HCT116 (cell line): ENCODE measurements around the gene CXCL5. TPM values are rescaled to one million over a fixed set of nuclear protein-coding genes. Genes with fewer than 3 reads are reported as not detected.

ENCODE experiments used
- ATAC-seq: fragments of 200-7000 bp; cut with Tn5 transposase; 2 replicates; pipeline ENCODE4 v1.9.1; 2020; ENCODE audit warnings: mild to moderate bottlenecking, moderate library complexity
- BruUV-seq: library from RNA; stranded (reverse); fragments of 400-500 nt; replicated peaks from 2 replicates; lab custom pipeline; 2021; lab: Mats Ljungman, UMichigan
- CTCF ChIA-PET: fragments of 300-600 bp; sonication (Branson Sonifier 250); formaldehyde crosslinking; loops from one replicate; lab custom pipeline; 2021; ENCODE audit warnings: antibody characterized with exemption; lab: Charles Lee
- POLR2A ChIA-PET: fragments of 300-600, 350-600 bp; sonication (Branson Sonifier 250); formaldehyde crosslinking; loops from one replicate; lab custom pipeline; 2021; ENCODE audit warnings: antibody characterized with exemption; lab: Charles Lee
- RAD21 ChIA-PET, 2 experiments: fragments of 300-600 bp; sonication (Branson Sonifier 250); formaldehyde crosslinking; loops; one replicate each; lab custom pipeline; 2023; ENCODE audit warnings: low total read pairs in 2 of 2; ENCODE audit not compliant: uncharacterized antibody in 2 of 2, unreplicated experiment in 2 of 2, low non-redundant PET in 1 of 2; lab: Charles Lee
- DNase-seq: peaks from one replicate; pipeline ENCODE4 v3.0.0-alpha.2; 2010; ENCODE audit warnings: low read depth, low spot score
- H2AFZ ChIP-seq: fragments of 200-600 bp; shearing (Covaris generic), sonication (generic); 2 replicates; pipeline ENCODE4 v1.6.1; 2017; ENCODE audit warnings: low read depth, mixed run types, mixed read lengths, antibody characterized with exemption, low read length; ENCODE audit not compliant: poor library complexity, severe bottlenecking
- H3K27ac ChIP-seq: 2 replicates; pipeline ENCODE4 v1.5.1; 2012; ENCODE audit warnings: low read depth, low read length
- H3K27me3 ChIP-seq: fragments of 200-600 bp; sonication (generic); 2 replicates; pipeline ENCODE4 v1.6.1; 2016; ENCODE audit warnings: mixed run types, low read length, mixed read lengths; ENCODE audit not compliant: insufficient read depth
- H3K36me3 ChIP-seq, 2 experiments: fragments of 200-500 bp in 1 of 2; fragments of 200-600 bp in 1 of 2; sonication (Bioruptor generic) in 1 of 2; sonication (generic) in 1 of 2; 2 replicates each; pipeline versions ENCODE4 v1.5.1 to v1.6.1; 2014 to 2016; ENCODE audit warnings: low read length in 2 of 2, inconsistent platforms in 1 of 2, mixed read lengths in 1 of 2, mixed run types in 1 of 2; ENCODE audit not compliant: insufficient read depth in 2 of 2, control insufficient read depth in 1 of 2
- H3K4me1 ChIP-seq, 2 experiments: fragments of 200-600 bp in 1 of 2; sonication (generic) in 1 of 2; 2 replicates each; pipeline versions ENCODE4 v1.5.1 to v1.6.1; 2012 to 2017; ENCODE audit warnings: low read length in 2 of 2, inconsistent platforms in 1 of 2, mild to moderate bottlenecking in 1 of 2, mixed read lengths in 1 of 2, mixed run types in 1 of 2, moderate library complexity in 1 of 2; ENCODE audit not compliant: insufficient read depth in 2 of 2, control insufficient read depth in 1 of 2
- H3K4me2 ChIP-seq: fragments of 200-600 bp; sonication (generic); 2 replicates; pipeline ENCODE4 v1.6.1; 2017; ENCODE audit warnings: mixed run types, low read length, mixed read lengths
- H3K4me3 ChIP-seq, 2 experiments: fragments of 200-600 bp in 1 of 2; sonication (generic) in 1 of 2; replicated peaks in 1 of 2; 2 replicates each; pipeline ENCODE4 v1.5.1; 2011 to 2016; ENCODE audit warnings: low read length in 2 of 2, control low read depth in 1 of 2, low read depth in 1 of 2, mild to moderate bottlenecking in 1 of 2, mixed read lengths in 1 of 2, mixed run types in 1 of 2
- H3K79me2 ChIP-seq: fragments of 200-600 bp; sonication (generic); 2 replicates; pipeline ENCODE4 v1.6.1; 2017; ENCODE audit warnings: mild to moderate bottlenecking, mixed run types, low read length, moderate library complexity, mixed read lengths; ENCODE audit not compliant: insufficient read depth
- H3K9ac ChIP-seq: fragments of 200-600 bp; sonication (generic); 2 replicates; pipeline ENCODE4 v1.6.1; 2016; ENCODE audit warnings: low read length, mixed read lengths
- H3K9me2 ChIP-seq: fragments of 200-600 bp; sonication (generic), shearing (Covaris generic); 2 replicates; pipeline ENCODE4 v1.6.1; 2017; ENCODE audit warnings: mixed run types, mild to moderate bottlenecking, moderate library complexity; ENCODE audit not compliant: insufficient read depth
- H3K9me3 ChIP-seq, 2 experiments: fragments of 200-500 bp in 1 of 2; fragments of 200-600 bp in 1 of 2; sonication (Bioruptor generic) in 1 of 2; sonication (generic) in 1 of 2; 2 replicates each; pipeline ENCODE4 v1.6.1; 2014 to 2017; ENCODE audit warnings: low read length in 2 of 2, mixed read lengths in 2 of 2, inconsistent platforms in 1 of 2, low read depth in 1 of 2, mild to moderate bottlenecking in 1 of 2, mixed run types in 1 of 2, moderate library complexity in 1 of 2; ENCODE audit not compliant: control insufficient read depth in 1 of 2, insufficient read depth in 1 of 2
- H4K20me1 ChIP-seq: fragments of 200-600 bp; sonication (generic), shearing (Covaris generic); 2 replicates; pipeline ENCODE4 v1.6.1; 2017; ENCODE audit warnings: mixed run types, mild to moderate bottlenecking, moderate library complexity; ENCODE audit not compliant: insufficient read depth
- CBX3 ChIP-seq: IDR thresholded peaks from 2 replicates; pipeline ENCODE4 v1.6.1; 2012; ENCODE audit warnings: low read depth
- CTCF ChIP-seq, 3 experiments: fragments of 200-600 bp in 1 of 3; sonication (generic) in 1 of 3; IDR thresholded peaks in 2 of 3; conservative IDR thresholded peaks in 1 of 3; 2 replicates each; pipeline ENCODE4 v1.5.1; 2012 to 2017; ENCODE audit warnings: low read depth in 2 of 3, low read length in 2 of 3, antibody characterized with exemption in 1 of 3, borderline replicate concordance in 1 of 3, control low read depth in 1 of 3, mild to moderate bottlenecking in 1 of 3, mixed read lengths in 1 of 3, mixed run types in 1 of 3, moderate library complexity in 1 of 3; ENCODE audit not compliant: insufficient read depth in 1 of 3
- EGR1 ChIP-seq: IDR thresholded peaks from 2 replicates; pipeline ENCODE4 v1.6.1; 2012; ENCODE audit warnings: low read depth
- ELF1 ChIP-seq: IDR thresholded peaks from 2 replicates; pipeline ENCODE4 v1.6.1; 2012; ENCODE audit warnings: low read depth, borderline replicate concordance
- EZH2phosphoT487 ChIP-seq: fragments of 200-600 bp; IDR thresholded peaks from 2 replicates; pipeline ENCODE4 v1.6.1; 2018; ENCODE audit warnings: antibody characterized with exemption, borderline replicate concordance
- FOSL1 ChIP-seq: IDR thresholded peaks from 2 replicates; pipeline ENCODE4 v1.6.1; 2012; ENCODE audit warnings: low read depth
- MAX ChIP-seq: IDR thresholded peaks from 2 replicates; pipeline ENCODE4 v1.6.1; 2012
- POLR2AphosphoS5 ChIP-seq: IDR thresholded peaks from 2 replicates; pipeline ENCODE4 v1.6.1; 2011; ENCODE audit warnings: mild to moderate bottlenecking, low read depth, low read length, moderate library complexity
- RAD21 ChIP-seq: IDR thresholded peaks from 2 replicates; pipeline ENCODE4 v1.6.1; 2012; ENCODE audit warnings: low read depth, mild to moderate bottlenecking
- SRF ChIP-seq: IDR thresholded peaks from 2 replicates; pipeline ENCODE4 v1.6.1; 2012; ENCODE audit warnings: low read depth
- TCF7L2 ChIP-seq: IDR thresholded peaks from 2 replicates; pipeline ENCODE4 v1.7.0; 2011; ENCODE audit warnings: borderline replicate concordance, inconsistent platforms; ENCODE audit not compliant: insufficient read depth, insufficient read length; ENCODE audit errors: extremely low read depth
- YY1 ChIP-seq: IDR thresholded peaks from 2 replicates; pipeline ENCODE4 v1.6.1; 2011; ENCODE audit warnings: low read length, low read depth, moderate library complexity, mild to moderate bottlenecking; ENCODE audit not compliant: insufficient replicate concordance; ENCODE audit errors: extremely low read depth
- intact Hi-C: fragments of 100-400 bp; cut with micrococcal nuclease; formaldehyde crosslinking; loops from 2 replicates; pipeline ENCODE4 v1.10.0; 2022
- total RNA-seq: library from RNA; stranded (reverse); gene quantifications from one replicate; pipeline ENCODE4 v1.2.1, GENCODE V29; 2021; ENCODE audit not compliant: unreplicated experiment

The CXCL5 gene
- total RNA-seq, 1 experiment from 2014 or later: not detected

- no peak for TF ChIP-seq SRF
- no peak for TF ChIP-seq ELF1
- TF ChIP-seq YY1: no peak
- TF ChIP-seq FOSL1: peak; percentile 11; the same call in 1 of the 2 replicates
- TF ChIP-seq TCF7L2: no peak
- no peak for TF ChIP-seq EZH2phosphoT487
- TF ChIP-seq EGR1: no peak
- Histone ChIP-seq H3K27ac (no peak overlapping the region), H3K36me3 (no peaks in the 10 kb centered on the region), H2AFZ (peak overlapping the region; percentile 5), H3K9me2 (no peaks in the 10 kb centered on the region), H3K27me3 (no peaks in the 10 kb centered on the region), H3K4me1 (peaks cover 0 to 7% of the 10 kb centered on the region in 2 experiments; a peak in 1 of 4 replicates), H3K4me3 (no peak overlapping the region), H4K20me1 (no peaks in the 10 kb centered on the region), H3K9ac (no peak overlapping the region), H3K79me2 (no peaks in the 10 kb centered on the region), H3K4me2 (no peak overlapping the region), H3K9me3 (no peaks in the 10 kb centered on the region)
- intact Hi-C loops: no loop called here
- ATAC-seq (no peak), DNase-seq (no peak)
- ChIA-PET POLR2A (interaction anchor here (2.2 kb wide), 1 partner anchor 11 kb away, joined by 7 read pairs; no protein-coding TSS in a partner anchor), RAD21 (no interaction called here), CTCF (interaction anchor here (0.8 kb wide), 1 partner anchor 10 kb away, joined by 3 read pairs; no protein-coding TSS in a partner anchor)
- no TSS peak for BruUV-seq
These were observed 46.2 kb upstream of the CXCL5 start for GRCh38 chr4:74044677-74045076.

GRCh38 chr4:74042681-74043080, 44.2 kb upstream of the CXCL5 start:
- H3K4me3 ChIP-seq: no peak overlapping the region
- RAD21 ChIA-PET: interaction anchor here in 1 of 2 experiments (0.6 kb wide), 1 partner anchor 524 kb away, joined by 3 read pairs; no protein-coding TSS in a partner anchor
- H3K9me2 ChIP-seq: no peaks in the 10 kb centered on the region
- H3K79me2 ChIP-seq: no peaks in the 10 kb centered on the region
- TF ChIP-seq CBX3 (peak; percentile 42; the same call in 1 of the 2 replicates), YY1 (no peak), EZH2phosphoT487 (no peak), POLR2AphosphoS5 (no peak), ELF1 (no peak), CTCF (IDR thresholded peaks at IDR 0.05 in 2 of 3, conservative IDR thresholded peaks at IDR 0.05 in 1 of 3; ENCODE audit: borderline replicate concordance in 1 of 3, insufficient read depth in 1 of 3, low read depth in 2 of 3, low read length in 2 of 3) (peak; percentile 18 to 26 (median 21); a peak in 3 of 6 replicates), MAX (no peak), RAD21 (peak; percentile 54)
- POLR2A ChIA-PET: no interaction called here
- H3K9ac ChIP-seq: no peak overlapping the region
- no peaks in the 10 kb centered on the region for H3K36me3 ChIP-seq
- BruUV-seq: no TSS peak
- peaks cover 0 to 17% of the 10 kb centered on the region in 2 experiments; a peak in 2 of 4 replicates for H3K4me1 ChIP-seq
- H4K20me1 ChIP-seq: no peaks in the 10 kb centered on the region
- no peaks in the 10 kb centered on the region for H3K27me3 ChIP-seq
- intact Hi-C loops: no loop called here
- H3K27ac ChIP-seq: no peak overlapping the region
- peak overlapping the region; percentile 67 for H2AFZ ChIP-seq
- CTCF ChIA-PET: interaction anchor here (1.2 kb wide), 2 partner anchors 57 to 92 kb away, joined by 5 to 11 read pairs; partner anchors contain the start of gene CXCL2
- DNase-seq: no peak
- H3K9me3 ChIP-seq: no peaks in the 10 kb centered on the region
- H3K4me2 ChIP-seq: no peak overlapping the region
- no peak for ATAC-seq
